Suprapubic skin (tissue), 4 donors: ENCODE data around the gene PRKCE.

Experiments used
- EP300 ChIP-seq: sonication (generic); formaldehyde crosslinking; IDR thresholded peaks from one replicate; pipeline ENCODE4 v1.6.1; 2017; ENCODE audit warnings: antibody characterized with exemption
- POLR2A ChIP-seq, 2 donors: fragments of 450-650 bp; IDR thresholded peaks; one replicate each; pipeline ENCODE4 v1.6.1; 2017; ENCODE audit warnings: antibody characterized with exemption in 2 of 2, mild to moderate bottlenecking in 2 of 2, moderate library complexity in 2 of 2
- POLR2AphosphoS5 ChIP-seq, 3 donors: sonication (generic); formaldehyde crosslinking; IDR thresholded peaks; one replicate each; pipeline ENCODE4 v1.6.1; 2017; ENCODE audit warnings: antibody characterized with exemption in 3 of 3
- TF ChIP-seq, protein P1 (sequence below), 2 donors: fragments of 200-600 bp in 1 of 2; fragments of 450-650 bp in 1 of 2; sonication (generic) in 1 of 2; IDR thresholded peaks; one replicate each; pipeline ENCODE4 v1.5.1; 2016 to 2019; ENCODE audit warnings: antibody characterized with exemption in 2 of 2, mild to moderate bottlenecking in 1 of 2, moderate library complexity in 1 of 2

GRCh38 chr2:46193855-46194254 lies 542.4 kb downstream of the PRKCE start:
- TF ChIP-seq EP300 (no peak), POLR2A (IDR thresholded peaks at IDR 0.05) (no peak), POLR2AphosphoS5 (IDR thresholded peaks at IDR 0.05) (no peak)
- TF ChIP-seq, protein P1, sequence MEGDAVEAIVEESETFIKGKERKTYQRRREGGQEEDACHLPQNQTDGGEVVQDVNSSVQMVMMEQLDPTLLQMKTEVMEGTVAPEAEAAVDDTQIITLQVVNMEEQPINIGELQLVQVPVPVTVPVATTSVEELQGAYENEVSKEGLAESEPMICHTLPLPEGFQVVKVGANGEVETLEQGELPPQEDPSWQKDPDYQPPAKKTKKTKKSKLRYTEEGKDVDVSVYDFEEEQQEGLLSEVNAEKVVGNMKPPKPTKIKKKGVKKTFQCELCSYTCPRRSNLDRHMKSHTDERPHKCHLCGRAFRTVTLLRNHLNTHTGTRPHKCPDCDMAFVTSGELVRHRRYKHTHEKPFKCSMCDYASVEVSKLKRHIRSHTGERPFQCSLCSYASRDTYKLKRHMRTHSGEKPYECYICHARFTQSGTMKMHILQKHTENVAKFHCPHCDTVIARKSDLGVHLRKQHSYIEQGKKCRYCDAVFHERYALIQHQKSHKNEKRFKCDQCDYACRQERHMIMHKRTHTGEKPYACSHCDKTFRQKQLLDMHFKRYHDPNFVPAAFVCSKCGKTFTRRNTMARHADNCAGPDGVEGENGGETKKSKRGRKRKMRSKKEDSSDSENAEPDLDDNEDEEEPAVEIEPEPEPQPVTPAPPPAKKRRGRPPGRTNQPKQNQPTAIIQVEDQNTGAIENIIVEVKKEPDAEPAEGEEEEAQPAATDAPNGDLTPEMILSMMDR (IDR thresholded peaks at IDR 0.05), result no peak
